Germinal center (tissue), 1 donor: ENCODE measurements around the gene KIR3DL1.
"Not testable (repeated sequence)": the region's sequence is repeated elsewhere in the genome, so short reads cannot be mapped to it uniquely, and the experiment has no call there.

Source experiments
- DNase-seq: peaks from one replicate; pipeline ENCODE4 v3.0.0; 2012; ENCODE audit warnings: mixed read lengths, low spot score

Gene KIR3DL1

DNA sequence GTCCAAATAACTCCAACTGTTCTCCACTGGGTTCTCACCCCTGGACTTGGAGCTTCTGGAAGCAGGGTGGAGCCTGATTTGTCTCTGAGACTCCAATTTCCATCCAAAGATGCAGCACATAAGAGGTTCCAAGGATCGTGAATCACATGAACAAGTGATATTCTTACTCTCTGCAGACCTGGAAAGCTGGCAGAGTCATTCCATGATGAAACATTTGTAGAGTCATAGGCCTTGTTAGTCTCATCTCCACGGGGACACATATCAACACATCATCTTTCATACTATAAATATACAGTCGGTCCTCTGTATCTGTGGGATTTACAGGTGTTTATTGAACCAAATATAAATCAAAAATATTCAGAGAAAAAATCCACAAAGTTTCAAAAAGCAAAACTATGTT, 1.7 kb upstream of the KIR3DL1 start:
- not testable (repeated sequence) for DNase-seq

DNA sequence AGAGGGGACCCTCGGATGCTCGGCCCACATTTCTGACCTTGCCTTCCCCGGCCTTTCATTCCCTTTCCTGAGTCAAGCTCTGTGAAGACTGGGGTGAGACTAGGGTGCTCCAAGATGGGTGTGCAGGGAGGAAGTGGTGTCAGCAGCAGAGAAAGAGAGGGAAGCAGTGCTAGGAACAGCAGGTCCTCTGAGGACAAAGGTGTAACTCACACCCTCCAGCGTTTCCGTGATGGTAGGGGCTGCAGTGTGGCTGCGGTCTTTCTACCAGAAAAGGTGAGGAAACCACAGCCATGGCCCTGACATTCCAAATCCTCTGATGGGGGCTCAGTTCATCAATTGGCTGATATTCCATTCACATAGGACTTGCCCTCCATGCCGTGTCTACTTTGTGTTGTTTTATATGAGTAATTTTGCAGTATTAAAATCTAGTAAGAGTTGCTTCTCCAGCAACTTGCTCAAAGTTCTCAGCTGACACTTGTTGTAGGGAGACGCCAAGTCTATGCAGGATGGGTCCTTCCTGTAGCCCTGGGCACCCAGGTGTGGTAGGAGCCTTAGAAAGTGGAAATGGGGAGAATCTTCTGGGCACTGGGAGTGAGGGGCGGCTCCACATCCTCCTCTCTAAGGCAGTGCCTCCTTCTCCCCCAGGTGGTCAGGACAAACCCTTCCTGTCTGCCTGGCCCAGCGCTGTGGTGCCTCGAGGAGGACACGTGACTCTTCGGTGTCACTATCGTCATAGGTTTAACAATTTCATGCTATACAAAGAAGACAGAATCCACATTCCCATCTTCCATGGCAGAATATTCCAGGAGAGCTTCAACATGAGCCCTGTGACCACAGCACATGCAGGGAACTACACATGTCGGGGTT, 1.6 kb downstream of the KIR3DL1 start:
- DNase-seq: no peak

DNA sequence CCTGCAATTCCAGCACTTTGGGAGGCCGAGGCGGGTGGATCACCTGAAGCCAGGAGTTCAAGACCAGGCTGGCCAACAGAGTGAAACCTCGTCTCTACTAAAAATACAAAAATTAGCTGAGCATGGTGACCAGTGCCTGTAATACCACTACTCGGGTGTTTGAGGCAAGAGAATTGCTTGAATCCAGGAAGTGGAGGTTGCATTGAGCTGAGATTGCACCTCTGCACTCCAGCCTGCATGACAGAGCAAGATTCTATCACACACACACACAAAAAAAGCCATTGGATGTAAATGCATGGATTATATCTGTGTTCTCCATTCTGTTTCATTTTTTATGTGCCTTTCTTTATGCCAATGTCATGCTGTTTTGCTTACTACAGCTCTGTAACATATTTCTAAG, 8.1 kb downstream of the KIR3DL1 start:
- DNase-seq: not testable (repeated sequence)

DNA sequence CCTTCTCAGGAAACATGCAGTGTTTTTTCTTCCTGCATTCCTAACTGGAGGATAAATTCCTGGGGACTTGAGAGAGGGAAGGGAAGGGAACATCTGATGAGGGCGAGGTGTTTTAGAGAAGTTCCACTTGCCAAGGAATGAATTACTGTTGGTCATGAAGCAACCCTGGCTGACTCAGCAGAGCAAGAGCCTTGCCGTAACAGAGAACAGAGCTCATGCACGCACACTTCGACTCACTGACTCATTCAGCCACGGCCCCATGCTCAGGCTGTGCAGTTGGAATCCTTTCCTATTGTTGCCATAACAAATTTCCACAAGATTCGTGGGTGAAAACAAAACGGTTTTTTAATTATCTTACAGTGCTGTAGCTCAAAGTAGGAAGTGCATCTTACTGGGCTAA, 9.1 kb downstream of the KIR3DL1 start:
- not testable (repeated sequence) for DNase-seq

DNA sequence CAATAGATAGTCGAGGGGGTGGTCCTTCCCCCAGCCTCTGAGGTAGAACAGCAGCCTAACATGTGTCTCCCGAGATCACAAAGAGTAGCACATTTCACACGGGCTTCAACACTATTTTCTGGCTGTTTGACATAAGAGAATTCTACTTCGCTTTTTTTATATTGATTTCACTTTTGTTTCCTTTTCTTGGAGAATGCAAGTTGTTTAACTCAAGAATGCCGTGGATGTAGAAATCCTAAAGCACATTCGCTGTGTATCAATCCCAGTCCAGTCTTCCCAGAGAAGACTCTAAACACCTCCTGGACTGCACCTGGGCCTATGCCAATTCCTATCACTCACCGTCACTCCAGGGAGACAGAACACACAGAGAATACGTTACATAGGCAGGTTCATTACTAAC, 11.8 kb downstream of the KIR3DL1 start:
- not testable (repeated sequence) for DNase-seq

DNA sequence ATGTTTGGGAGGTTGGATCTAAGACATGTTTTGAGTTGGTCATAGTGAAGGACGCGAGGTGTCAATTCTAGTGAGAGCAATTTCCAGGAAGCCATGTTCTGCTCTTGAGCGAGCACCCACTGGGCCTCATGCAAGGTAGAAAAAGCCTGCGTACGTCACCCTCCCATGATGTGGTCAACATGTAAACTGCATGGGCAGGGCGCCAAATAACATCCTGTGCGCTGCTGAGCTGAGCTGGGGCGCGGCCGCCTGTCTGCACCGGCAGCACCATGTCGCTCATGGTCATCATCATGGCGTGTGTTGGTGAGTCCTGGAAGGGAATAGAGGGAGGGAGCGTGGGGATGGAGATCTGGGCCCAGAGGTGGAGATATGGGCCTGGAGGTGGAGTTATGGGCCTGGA, 16.2 kb downstream of the KIR3DL1 start, which contains the start of gene KIR2DS4:
Gene KIR2DS4 (plus strand): TSS at position 181 of the 400 bp plus-strand sequence.
- DNase-seq: not testable (repeated sequence)

DNA sequence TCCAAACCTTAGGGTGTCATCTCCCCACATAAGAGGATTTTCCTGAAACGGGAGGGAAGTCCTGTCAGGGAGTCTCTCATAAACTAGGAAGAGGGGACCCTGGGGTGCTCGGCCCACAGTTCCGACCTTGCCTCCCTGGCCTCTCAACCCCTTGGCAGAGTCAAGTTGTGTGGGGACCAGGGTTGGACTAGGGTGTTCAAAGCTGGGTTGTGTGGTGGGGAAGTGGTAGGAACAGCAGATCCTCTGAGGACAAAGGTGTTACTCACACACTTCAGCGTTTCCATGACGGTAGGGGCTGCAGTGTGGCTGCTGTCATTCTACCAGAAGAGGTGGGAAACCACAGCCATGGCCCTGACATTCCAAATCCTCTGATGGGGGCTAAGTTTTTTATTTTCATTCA, 18.9 kb downstream of the KIR3DL1 start:
- not testable (repeated sequence) for DNase-seq

DNA sequence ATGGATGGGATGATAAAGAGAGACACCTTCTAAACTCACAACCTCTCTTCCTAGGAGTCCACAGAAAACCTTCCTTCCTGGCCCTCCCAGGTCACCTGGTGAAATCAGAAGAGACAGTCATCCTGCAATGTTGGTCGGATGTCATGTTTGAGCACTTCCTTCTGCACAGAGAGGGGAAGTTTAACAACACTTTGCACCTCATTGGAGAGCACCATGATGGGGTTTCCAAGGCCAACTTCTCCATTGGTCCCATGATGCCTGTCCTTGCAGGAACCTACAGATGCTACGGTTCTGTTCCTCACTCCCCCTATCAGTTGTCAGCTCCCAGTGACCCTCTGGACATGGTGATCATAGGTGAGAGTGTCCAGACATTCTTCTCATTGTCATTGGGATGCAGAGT, 21.3 kb downstream of the KIR3DL1 start:
- not testable (repeated sequence) for DNase-seq

DNA sequence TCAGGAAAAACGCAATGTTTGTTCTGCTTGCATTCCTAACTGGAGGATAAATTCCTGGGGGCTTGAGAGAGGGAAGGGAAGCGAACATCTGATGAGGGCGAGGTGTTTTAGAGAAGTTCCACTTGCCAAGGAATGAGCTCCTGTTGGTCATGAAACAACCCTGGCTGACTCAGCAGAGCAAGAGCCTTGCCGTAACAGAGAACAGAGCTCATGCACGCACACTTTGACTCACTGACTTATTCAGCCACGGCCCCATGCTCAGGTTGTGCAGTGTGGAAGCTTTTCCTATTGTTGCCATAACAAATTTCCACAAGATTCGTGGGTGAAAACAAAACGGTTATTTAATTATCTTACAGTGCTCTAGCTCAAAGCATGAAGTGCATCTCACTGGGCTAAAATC, 26.9 kb downstream of the KIR3DL1 start:
- not testable (repeated sequence) for DNase-seq

DNA sequence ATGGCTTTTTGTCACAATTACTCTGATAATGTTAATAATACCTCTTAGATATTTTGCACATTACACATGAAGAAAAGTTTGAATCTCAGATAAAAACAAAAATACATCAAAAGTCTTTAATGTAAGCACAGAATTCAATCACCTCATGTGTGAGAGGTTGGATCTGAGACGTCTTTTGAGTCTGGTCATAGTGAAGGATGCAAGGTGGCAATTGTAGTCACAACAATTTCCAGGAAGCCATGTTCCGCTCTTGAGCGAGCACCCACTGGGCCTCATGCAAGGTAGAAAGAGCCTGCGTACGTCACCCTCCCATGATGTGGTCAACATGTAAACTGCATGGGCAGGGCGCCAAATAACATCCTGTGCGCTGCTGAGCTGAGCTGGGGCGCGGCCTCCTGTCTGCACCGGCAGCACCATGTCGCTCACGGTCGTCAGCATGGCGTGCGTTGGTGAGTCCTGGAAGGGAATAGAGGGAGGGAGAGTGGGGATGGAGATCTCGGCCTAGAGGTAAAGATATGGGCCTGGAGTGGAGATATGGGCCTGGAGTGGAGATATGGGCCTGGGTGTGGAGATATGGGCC, 33.9 kb downstream of the KIR3DL1 start, which contains the start of gene KIR3DL2:
Gene KIR3DL2 (plus strand): TSS at position 383 of the 580 bp plus-strand sequence. CDS start 33 bp downstream, at position 416.
- DNase-seq: not testable (repeated sequence)

DNA sequence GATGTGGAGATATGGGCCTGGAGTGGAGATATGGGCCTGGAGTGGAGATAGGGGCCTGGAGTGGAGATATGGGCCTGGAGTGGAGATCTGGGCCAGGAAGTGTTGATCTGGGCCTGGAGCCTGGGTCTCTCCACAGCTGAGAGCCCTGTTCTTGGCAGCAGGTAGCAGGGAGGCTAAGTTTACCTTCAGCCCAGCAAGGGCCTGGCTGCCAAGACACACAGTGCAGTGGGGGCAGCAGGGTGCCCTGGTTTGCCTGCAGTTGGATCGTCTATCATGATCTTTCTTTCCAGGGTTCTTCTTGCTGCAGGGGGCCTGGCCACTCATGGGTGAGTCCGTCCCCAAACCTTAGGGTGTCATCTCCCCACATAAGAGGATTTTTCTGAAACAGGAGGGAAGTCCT, 34.7 kb downstream of the KIR3DL1 start:
- no peak for DNase-seq

DNA sequence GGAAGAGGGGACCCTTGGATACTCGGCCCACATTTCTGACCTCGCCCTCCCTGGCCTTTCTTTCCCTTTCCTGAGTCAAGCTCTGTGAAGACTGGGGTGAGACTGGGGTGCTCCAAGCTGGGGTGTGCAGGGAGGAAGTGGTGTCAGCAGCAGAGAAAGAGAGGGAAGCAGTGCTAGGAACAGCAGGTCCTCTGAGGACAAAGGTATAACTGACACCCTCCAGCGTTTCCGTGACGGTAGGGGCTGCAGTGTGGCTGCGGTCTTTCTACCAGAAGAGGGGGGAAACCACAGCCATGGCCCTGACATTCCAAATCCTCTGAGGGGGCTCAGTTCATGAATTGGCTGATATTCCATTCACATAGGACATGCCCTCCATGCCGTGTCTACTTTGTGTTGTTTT, 35.1 kb downstream of the KIR3DL1 start:
- DNase-seq: no peak

DNA sequence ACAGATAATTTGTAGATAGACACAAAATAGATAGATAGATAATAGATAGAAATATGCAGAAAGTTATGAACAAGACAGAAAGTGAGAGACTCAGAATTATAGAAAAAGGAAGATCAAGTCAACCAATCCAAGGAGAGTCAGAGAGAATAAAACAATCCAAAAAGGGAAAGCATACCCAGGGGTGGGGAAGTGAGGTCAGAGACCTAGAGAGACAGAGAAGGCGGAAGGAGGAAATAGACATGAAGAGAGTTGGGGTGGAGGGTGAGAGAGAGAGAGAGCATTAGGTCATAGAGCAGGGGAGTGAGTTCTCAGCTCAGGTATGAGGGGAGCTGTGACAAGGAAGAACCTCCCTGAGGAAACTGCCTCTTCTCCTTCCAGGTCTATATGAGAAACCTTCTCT, 39.0 kb downstream of the KIR3DL1 start:
- not testable (repeated sequence) for DNase-seq

DNA sequence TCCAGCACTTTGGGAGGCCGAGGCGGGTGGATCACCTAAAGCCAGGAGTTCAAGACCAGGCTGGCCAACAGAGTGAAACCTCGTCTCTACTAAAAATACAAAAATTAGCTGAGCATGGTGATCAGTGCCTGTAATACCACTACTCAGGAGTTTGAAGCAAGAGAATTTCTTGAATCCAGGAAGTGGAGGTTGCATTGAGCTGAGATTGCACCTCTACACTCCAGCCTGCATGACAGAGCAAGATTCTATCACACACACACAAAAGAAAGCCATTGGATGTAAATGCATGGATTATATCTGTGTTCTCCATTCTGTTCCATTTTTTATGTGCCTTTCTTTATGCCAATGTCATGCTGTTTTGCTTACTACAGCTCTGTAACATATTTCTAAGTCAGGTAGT, 42.2 kb downstream of the KIR3DL1 start:
- DNase-seq: not testable (repeated sequence)

DNA sequence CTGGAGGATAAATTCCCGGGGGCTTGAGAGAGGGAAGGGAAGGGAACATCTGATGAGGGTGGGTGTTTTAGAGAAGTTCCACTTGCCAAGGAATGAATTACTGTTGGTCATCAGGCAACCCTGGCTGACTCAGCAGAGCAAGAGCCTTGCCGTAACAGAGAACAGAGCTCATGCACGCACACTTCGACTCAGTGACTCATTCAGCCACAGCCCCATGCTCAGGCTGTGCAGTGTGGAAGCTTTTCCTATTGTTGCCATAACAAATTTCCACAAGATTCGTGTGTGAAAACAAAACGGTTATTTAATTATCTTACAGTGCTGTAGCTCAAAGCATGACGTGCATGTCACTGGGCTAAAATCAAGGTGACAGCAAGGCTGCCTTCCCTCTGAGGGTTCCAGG, 43.2 kb downstream of the KIR3DL1 start:
- DNase-seq: not testable (repeated sequence)

DNA sequence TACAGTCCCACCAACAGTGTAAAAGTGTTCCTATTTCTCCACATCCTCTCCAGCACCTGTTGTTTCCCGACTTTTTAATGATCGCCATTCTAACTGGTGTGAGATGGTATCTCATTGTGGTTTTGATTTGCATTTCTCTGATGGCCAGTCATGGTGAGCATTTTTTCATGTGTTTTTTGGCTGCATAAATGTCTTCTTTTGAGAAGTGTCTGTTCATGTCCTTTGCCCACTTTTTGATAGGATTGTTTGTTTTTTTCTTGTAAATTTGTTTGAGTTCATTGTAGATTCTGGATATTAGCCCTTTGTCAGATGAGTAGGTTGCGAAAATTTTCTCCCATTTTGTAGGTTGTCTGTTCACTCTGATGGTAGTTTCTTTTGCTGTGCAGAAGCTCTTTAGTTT, 47.2 kb downstream of the KIR3DL1 start:
- DNase-seq: not testable (repeated sequence)

DNA sequence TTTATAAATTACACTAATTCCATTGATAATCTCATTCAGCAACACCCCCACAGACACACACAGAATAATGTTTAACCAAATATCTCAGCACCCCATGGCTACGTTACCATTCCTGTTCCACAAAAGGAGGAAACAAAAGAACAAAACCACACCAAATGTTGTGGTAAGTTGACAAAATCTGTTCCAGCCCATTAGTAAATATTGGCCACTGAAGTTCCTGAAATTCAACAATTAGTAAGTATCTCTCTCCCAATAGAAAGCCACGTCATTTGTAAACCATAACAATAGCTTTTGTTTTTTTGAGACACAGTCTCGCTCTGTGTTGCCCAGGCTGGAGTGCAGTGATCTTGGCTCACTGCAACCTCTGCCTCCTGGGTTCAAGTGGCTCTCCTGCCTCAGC, 55.4 kb downstream of the KIR3DL1 start:
- no peak for DNase-seq

DNA sequence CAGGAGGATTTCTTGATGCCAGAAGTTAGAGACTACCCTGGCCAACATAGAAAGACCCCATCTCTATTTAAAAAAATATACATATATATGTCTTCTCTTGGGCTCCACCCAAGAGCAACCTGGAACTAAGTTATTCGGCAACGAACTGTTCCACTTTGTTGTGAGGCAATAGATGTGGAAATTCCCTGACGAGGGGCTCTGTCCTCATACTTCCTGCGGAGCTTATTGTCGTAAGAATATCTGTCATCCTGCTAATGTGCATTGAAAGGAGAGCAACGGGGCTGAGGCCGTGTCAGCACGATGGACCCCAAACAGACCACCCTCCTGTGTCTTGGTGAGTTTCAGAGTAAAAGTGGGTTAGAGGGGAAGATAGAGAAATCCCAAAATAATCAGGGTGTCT, 57.7 kb downstream of the KIR3DL1 start, which contains the start of gene FCAR:
Gene FCAR (plus strand): TSS at position 246 of the 400 bp plus-strand sequence. CDS start 55 bp downstream, at position 301.
- DNase-seq: no peak

DNA sequence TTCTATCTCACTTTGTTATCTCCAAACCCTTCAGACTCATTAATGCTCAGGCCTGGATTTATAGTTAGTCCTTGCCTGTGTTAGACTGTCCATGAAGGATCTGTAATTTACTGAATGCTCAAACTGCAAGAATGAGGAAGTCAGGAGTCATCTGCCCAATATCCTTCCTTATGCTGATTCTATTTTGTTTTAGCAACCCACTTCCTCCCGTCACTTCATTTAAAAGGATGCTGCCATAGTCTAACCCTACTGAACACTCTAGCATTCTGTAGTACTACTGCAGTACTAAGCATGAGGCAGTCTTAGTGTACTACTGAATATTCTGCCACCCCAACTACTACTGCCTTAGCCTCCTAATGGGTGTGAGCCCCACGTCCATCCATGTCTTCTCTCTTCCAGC, 59.2 kb downstream of the KIR3DL1 start:
- DNase-seq: peak; percentile 4

DNA sequence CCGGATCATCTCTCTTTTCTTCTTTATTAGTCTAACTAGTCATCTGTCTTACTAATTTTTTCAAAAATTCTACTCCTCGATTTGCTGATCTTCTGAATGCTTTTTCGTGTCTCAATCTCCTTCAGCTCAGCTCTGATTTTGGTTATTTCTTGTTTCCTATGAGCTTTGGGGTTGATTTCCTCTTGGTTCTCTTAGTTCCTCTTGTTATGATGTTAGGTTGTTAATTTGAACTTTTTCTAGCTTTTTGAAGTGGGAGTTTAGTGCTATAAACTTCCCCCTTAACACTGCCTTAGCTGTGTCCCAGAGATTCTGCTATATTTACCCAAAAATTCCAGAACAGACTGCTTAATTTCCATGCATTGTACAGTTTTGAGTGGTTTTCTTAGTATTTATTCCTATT, 61.2 kb downstream of the KIR3DL1 start:
- DNase-seq: no peak
